K562 (cell line): ENCODE results near the gene NAP1L4. TPM values are rescaled to one million over a fixed set of nuclear protein-coding genes. Genes with fewer than 3 reads are reported as not detected.

Source experiments
- ATAC-seq: fragments of 200-7000 bp; cut with Tn5 transposase; 3 replicates; pipeline ENCODE4 v1.9.1; 2020; ENCODE audit warnings: moderate library complexity
- BruUV-seq: library from RNA; stranded (reverse); fragments of 400-500 nt; replicated peaks from 2 replicates; lab custom pipeline; 2021; lab: Mats Ljungman, UMichigan
- CTCF ChIA-PET: fragments of 300-600 bp; formaldehyde crosslinking; extraction: SDS; loops from one replicate; lab custom pipeline; 2021; ENCODE audit warnings: low intra/inter-chr PET ratio; lab: Yijun Ruan, JAX
- POLR2A ChIA-PET: fragments of 300-600, 350-650 bp; sonication (Branson Sonifier 250); formaldehyde crosslinking; extraction: SDS; loops from one replicate; lab custom pipeline; 2021; ENCODE audit warnings: antibody characterized with exemption, inconsistent platforms; lab: Yijun Ruan, JAX
- DNase-seq, 4 experiments: peaks; one replicate each; pipeline versions ENCODE4 v3.0.0 to v3.0.0-alpha.2; 2011 to 2018; ENCODE audit warnings: low spot score in 3 of 4, mixed read lengths in 3 of 4; ENCODE audit errors: extremely low read depth in 1 of 4
- FAIRE-seq: peaks from 2 replicates; lab custom pipeline; 2011; peaks lifted over from hg19 to GRCh38; lab: Jason Lieb, UNC
- H2AFZ ChIP-seq: 2 replicates; pipeline ENCODE4 v1.6.0; 2011; ENCODE audit warnings: low read depth, low read length, control low read depth, inconsistent platforms
- H3K27ac ChIP-seq: fragments of 200-600 bp; 3 replicates; pipeline ENCODE4 v1.8.0; 2011; ENCODE audit warnings: low read depth, mild to moderate bottlenecking, control low read depth, inconsistent platforms, low read length, moderate library complexity, mixed read lengths; ENCODE audit errors: extremely low read depth
- H3K27me3 ChIP-seq, 2 experiments: fragments of 300-600 bp in 1 of 2; 2 replicates in 1 of 2; 3 replicates in 1 of 2; pipeline versions ENCODE4 v1.6.0 to v1.8.0; 2011; ENCODE audit warnings: inconsistent platforms in 2 of 2, low read length in 2 of 2, mild to moderate bottlenecking in 1 of 2, mixed read lengths in 1 of 2, moderate library complexity in 1 of 2; ENCODE audit not compliant: control insufficient read depth in 2 of 2, insufficient read depth in 2 of 2
- H3K36me3 ChIP-seq: fragments of 300-600 bp; 3 replicates; pipeline ENCODE4 v1.8.0; 2011; ENCODE audit warnings: mild to moderate bottlenecking, low read length, inconsistent platforms; ENCODE audit not compliant: control insufficient read depth, insufficient read depth
- H3K4me1 ChIP-seq, 2 experiments: fragments of 200-600 bp in 1 of 2; replicated peaks in 1 of 2; 2 replicates in 1 of 2; 3 replicates in 1 of 2; pipeline versions ENCODE4 v1.5.1 to v1.8.0; 2011; ENCODE audit warnings: inconsistent platforms in 2 of 2, low read length in 2 of 2, mild to moderate bottlenecking in 1 of 2, mixed read lengths in 1 of 2, moderate library complexity in 1 of 2; ENCODE audit not compliant: control insufficient read depth in 2 of 2, insufficient read depth in 2 of 2
- H3K4me2 ChIP-seq: 2 replicates; pipeline ENCODE4 v1.6.1; 2011; ENCODE audit warnings: low read length, control low read depth, inconsistent platforms, mixed read lengths; ENCODE audit not compliant: insufficient read depth
- H3K4me3 ChIP-seq: fragments of 200-600 bp; sonication (generic), shearing (Covaris generic); 2 replicates; pipeline ENCODE4 v1.5.1; 2016; ENCODE audit warnings: control low read depth, inconsistent platforms
- H3K79me2 ChIP-seq: fragments of 200-600 bp; 3 replicates; pipeline ENCODE4 v1.8.0; 2011; ENCODE audit warnings: low read length, inconsistent platforms; ENCODE audit not compliant: control insufficient read depth, insufficient read depth
- H3K9ac ChIP-seq, 2 experiments: 2 replicates each; pipeline versions ENCODE4 v1.6.0 to v1.6.1; 2011; ENCODE audit warnings: low read depth in 2 of 2, low read length in 2 of 2, control low read depth in 1 of 2, inconsistent platforms in 1 of 2, mild to moderate bottlenecking in 1 of 2, mixed read lengths in 1 of 2; ENCODE audit not compliant: insufficient read depth in 1 of 2
- H3K9me1 ChIP-seq: one replicate; pipeline ENCODE4 v1.6.0; 2011; ENCODE audit warnings: inconsistent platforms, mild to moderate bottlenecking, low read length, moderate library complexity; ENCODE audit not compliant: control insufficient read depth, insufficient read depth
- H3K9me3 ChIP-seq: replicated peaks from 2 replicates; pipeline ENCODE4 v1.5.1; 2011; ENCODE audit warnings: low read depth, low read length, inconsistent platforms; ENCODE audit not compliant: control insufficient read depth, insufficient read depth
- H4K20me1 ChIP-seq: replicated peaks from 2 replicates; pipeline ENCODE4 v1.6.1; 2011; ENCODE audit warnings: low read length, inconsistent platforms, mixed read lengths; ENCODE audit not compliant: control insufficient read depth, insufficient read depth
- FIP1L1 ChIP-seq: fragments of 200-400 bp; formaldehyde crosslinking; IDR thresholded peaks from 2 replicates; pipeline ENCODE4 v1.6.1; 2018; ENCODE audit warnings: mild to moderate bottlenecking, low read depth, low read length; ENCODE audit not compliant: poor library complexity, severe bottlenecking
- FOSL1 ChIP-seq: fragments of 200-800 bp; sonication (Bioruptor generic); conservative IDR thresholded peaks from 2 replicates; pipeline ENCODE4 v1.6.1; 2016; ENCODE audit warnings: missing genetic modification characterization, missing compliant biosample characterization
- KLF6 ChIP-seq: fragments of 250-450 bp; sonication (Bioruptor Pico); IDR thresholded peaks from 2 replicates; pipeline ENCODE4 v1.4.0; 2020; ENCODE audit warnings: mild to moderate bottlenecking, moderate library complexity, borderline replicate concordance
- MTF1 ChIP-seq: fragments of 250-450 bp; sonication (Bioruptor Pico); IDR thresholded peaks from 2 replicates; pipeline ENCODE4 v1.9.0; 2021; ENCODE audit warnings: moderate library complexity, mild to moderate bottlenecking, inconsistent platforms, borderline replicate concordance
- NFE2 ChIP-seq: IDR thresholded peaks from 2 replicates; pipeline ENCODE4 v1.6.1; 2014; ENCODE audit warnings: antibody characterized with exemption, low read depth
- PCBP2 ChIP-seq: fragments of 200-400 bp; formaldehyde crosslinking; IDR thresholded peaks from 2 replicates; pipeline ENCODE4 v1.6.1; 2018; ENCODE audit warnings: low read length, low read depth, mild to moderate bottlenecking, moderate library complexity; ENCODE audit not compliant: poor library complexity, severe bottlenecking
- PRDM10 ChIP-seq: fragments of 450-650 bp; IDR thresholded peaks from 2 replicates; pipeline ENCODE4 v1.6.1; 2018; ENCODE audit not compliant: partially characterized antibody
- SAFB ChIP-seq: fragments of 200-400 bp; formaldehyde crosslinking; IDR thresholded peaks from 2 replicates; pipeline ENCODE4 v1.6.1; 2017; ENCODE audit warnings: low read depth, low read length, borderline replicate concordance
- SIRT6 ChIP-seq: IDR thresholded peaks from one replicate; pipeline ENCODE4 v1.6.1; 2012; ENCODE audit warnings: low read depth, mild to moderate bottlenecking, control low read depth, inconsistent platforms, low read length, moderate library complexity
- ZNF133 ChIP-seq: fragments of 250-450 bp; sonication (Bioruptor Pico); IDR thresholded peaks from 2 replicates; pipeline ENCODE4 v1.4.0; 2020; ENCODE audit warnings: mild to moderate bottlenecking
- ZSCAN29 ChIP-seq: fragments of 450-650 bp; IDR thresholded peaks from 2 replicates; pipeline ENCODE4 v1.6.1; 2017
- WGBS: fragments of 100-300 bp; shearing (Covaris generic); methylation state at CpG from one replicate; pipeline ENCODE4 v1.1.6; 2016; ENCODE audit warnings: low coverage, mixed read lengths; ENCODE audit not compliant: insufficient coverage; ENCODE audit errors: missing lambda C conversion rate; 5-methylcytosine and 5-hydroxymethylcytosine counted together
- in situ Hi-C: fragments of 300-500 bp; cut with MboI; formaldehyde crosslinking; loops from 4 replicates; pipeline ENCODE4 v1.15.0; 2018; ENCODE audit warnings: inconsistent platforms, mixed read lengths
- intact Hi-C: fragments of 100-400 bp; cut with micrococcal nuclease; formaldehyde crosslinking; loops from 2 replicates; pipeline ENCODE4 v1.14.2; 2022
- polyA plus RNA-seq, 8 experiments: library from polyadenylated mRNA; depleted of rRNA in 4 of 8; stranded (reverse) in 5 of 8; unstranded in 3 of 8; fragments of >200 nt; fragmentation: Nextera tagmentation in 2 of 8; fragmentation: Illumina TruSeq in 1 of 8; extraction: Ambion mirVana in 2 of 8; extraction: Trizol in 1 of 8; gene quantifications; 2 replicates each; pipeline versions ENCODE4 v1.2.1 to v1.2.3, GENCODE V29; 2011 to 2014; ENCODE audit warnings: inconsistent platforms in 1 of 8, missing spikeins in 1 of 8
- total RNA-seq, 7 experiments: library from RNA; depleted of rRNA in 6 of 7; stranded (reverse); fragments of >200 nt in 6 of 7; fragmentation: Illumina TruSeq in 2 of 7; extraction: Trizol in 2 of 7; gene quantifications; 2 replicates each; pipeline versions ENCODE4 v1.2.1 to v1.2.3, GENCODE V29; 2011 to 2021; ENCODE audit warnings: low replicate concordance in 1 of 7
- TF ChIP-seq, protein P1 (sequence below): fragments of 450-650 bp; formaldehyde crosslinking; IDR thresholded peaks from 2 replicates; pipeline ENCODE4 v1.4.0; 2020; ENCODE audit warnings: mild to moderate bottlenecking, mixed read lengths
- TF ChIP-seq, protein P2 (sequence below): sonication (generic); formaldehyde crosslinking; IDR thresholded peaks from 2 replicates; pipeline ENCODE4 v1.9.0; 2022; ENCODE audit warnings: mild to moderate bottlenecking, missing genetic modification reagents
- TF ChIP-seq, protein P3 (sequence below): sonication (generic); formaldehyde crosslinking; IDR thresholded peaks from 2 replicates; pipeline ENCODE4 v1.9.0; 2022; ENCODE audit warnings: mild to moderate bottlenecking, missing genetic modification reagents

The NAP1L4 gene
- total and polyA plus RNA-seq, 9 of the 15 experiments (the other 6 are each of a cell fraction or from before 2014, with no cell fraction given): 34.1 to 237 (median 179) TPM

DNA sequence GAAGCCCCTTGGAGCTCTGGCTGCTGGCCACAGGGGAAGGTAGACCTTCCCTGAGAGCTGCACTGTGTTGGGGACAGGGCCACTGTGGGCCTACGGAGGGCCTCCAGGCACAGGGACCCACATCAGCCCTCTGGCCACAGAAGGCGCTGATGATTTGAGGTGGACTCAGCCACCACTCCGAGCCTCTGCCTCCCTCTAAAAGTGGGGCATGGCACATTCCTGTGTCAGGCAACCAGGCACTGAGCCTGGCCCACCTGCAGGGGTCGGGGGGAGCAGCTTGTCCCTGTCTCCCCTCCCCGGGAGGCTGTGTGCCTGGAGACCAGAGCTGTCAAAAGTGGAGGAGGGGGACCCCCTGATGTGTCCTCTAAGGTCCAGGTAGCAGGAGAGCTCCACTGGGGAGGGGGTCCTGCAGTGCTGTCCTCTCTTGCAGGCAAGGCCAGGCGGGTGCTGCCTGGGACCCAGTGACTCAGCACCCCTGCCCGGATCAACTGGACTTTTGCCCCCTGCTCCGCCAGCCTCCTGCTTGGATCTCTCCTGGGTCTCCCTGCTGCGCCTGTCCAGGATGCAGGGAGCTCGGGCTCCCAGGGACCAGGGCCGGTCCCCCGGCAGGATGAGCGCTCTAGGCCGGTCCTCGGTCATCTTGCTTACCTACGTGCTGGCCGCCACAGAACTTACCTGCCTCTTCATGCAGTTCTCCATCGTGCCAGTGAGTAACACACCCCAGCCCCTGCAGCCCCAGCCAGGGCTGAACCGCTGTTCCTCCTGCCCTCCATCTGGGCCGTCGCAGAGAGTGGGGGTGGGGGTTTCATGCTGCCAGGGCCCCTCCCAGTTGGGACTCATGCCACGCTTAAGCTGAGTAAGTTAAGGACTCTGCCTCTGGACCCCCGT, 89.1 kb downstream of the NAP1L4 start:
- FAIRE-seq (no peak), ATAC-seq (peak; percentile 56), DNase-seq (no peak)
- peaks cover 33 to 64% of the 10 kb centered on the region in 2 experiments for H3K4me1 ChIP-seq
- in situ Hi-C loops: no loop called here
- H3K4me2 ChIP-seq: peak overlapping the region; percentile 89
- H3K79me2 ChIP-seq: 0 out of 3 replicates have a peak, but pooled peaks cover 2% of the 10 kb centered on the region
- no peaks in the 10 kb centered on the region for H3K9me1 ChIP-seq
- BruUV-seq: no TSS peak
- peak overlapping the region; percentile 88 for H2AFZ ChIP-seq
- H3K9me3 ChIP-seq: no peaks in the 10 kb centered on the region
- peak overlapping the region; percentile 74 to 92 for H3K9ac ChIP-seq
- ChIA-PET POLR2A (interaction anchor here (0.6 to 1.1 kb wide), 3 partner anchors 10 to 40 kb away, joined by 4 to 5 read pairs (median 5); partner anchors contain the start of gene PHLDA2), CTCF (no interaction called here)
- no peaks in the 10 kb centered on the region for H3K36me3 ChIP-seq
- peak overlapping the region; percentile 87 for H3K4me3 ChIP-seq
- H4K20me1 ChIP-seq: no peaks in the 10 kb centered on the region
- 67% methylated on average over 14 of the region's 23 CpGs for WGBS
- H3K27me3 ChIP-seq: no peaks in the 10 kb centered on the region
- intact Hi-C loops: no loop called here
- H3K27ac ChIP-seq: peak overlapping the region; percentile 87
- TF ChIP-seq, protein P1, sequence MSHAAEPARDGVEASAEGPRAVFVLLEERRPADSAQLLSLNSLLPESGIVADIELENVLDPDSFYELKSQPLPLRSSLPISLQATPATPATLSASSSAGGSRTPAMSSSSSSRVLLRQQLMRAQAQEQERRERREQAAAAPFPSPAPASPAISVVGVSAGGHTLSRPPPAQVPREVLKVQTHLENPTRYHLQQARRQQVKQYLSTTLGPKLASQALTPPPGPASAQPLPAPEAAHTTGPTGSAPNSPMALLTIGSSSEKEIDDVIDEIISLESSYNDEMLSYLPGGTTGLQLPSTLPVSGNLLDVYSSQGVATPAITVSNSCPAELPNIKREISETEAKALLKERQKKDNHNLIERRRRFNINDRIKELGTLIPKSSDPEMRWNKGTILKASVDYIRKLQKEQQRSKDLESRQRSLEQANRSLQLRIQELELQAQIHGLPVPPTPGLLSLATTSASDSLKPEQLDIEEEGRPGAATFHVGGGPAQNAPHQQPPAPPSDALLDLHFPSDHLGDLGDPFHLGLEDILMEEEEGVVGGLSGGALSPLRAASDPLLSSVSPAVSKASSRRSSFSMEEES: no peak
- TF ChIP-seq KLF6 (CRISPR knock-in tag): no peak
- peak; percentile 31; the same call in 1 of the 2 replicates for TF ChIP-seq NFE2
- TF ChIP-seq SAFB: no peak
- TF ChIP-seq ZSCAN29: no peak
- no peak for TF ChIP-seq MTF1 (CRISPR knock-in tag)
- TF ChIP-seq, protein P2, sequence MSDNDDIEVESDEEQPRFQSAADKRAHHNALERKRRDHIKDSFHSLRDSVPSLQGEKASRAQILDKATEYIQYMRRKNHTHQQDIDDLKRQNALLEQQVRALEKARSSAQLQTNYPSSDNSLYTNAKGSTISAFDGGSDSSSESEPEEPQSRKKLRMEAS (CRISPR knock-in tag): peak; percentile 33; the same call in 1 of the 2 replicates
- TF ChIP-seq FIP1L1: no peak
- no peak for TF ChIP-seq ZNF133
- no peak for TF ChIP-seq PCBP2
- TF ChIP-seq FOSL1 (tag): 0 out of 2 replicates have a peak, but pooled peaks have one; percentile 9
- TF ChIP-seq, protein P3, sequence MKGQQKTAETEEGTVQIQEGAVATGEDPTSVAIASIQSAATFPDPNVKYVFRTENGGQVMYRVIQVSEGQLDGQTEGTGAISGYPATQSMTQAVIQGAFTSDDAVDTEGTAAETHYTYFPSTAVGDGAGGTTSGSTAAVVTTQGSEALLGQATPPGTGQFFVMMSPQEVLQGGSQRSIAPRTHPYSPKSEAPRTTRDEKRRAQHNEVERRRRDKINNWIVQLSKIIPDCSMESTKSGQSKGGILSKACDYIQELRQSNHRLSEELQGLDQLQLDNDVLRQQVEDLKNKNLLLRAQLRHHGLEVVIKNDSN (CRISPR knock-in tag): peak; percentile 37; the same call in 1 of the 2 replicates
- peak; percentile 88 for TF ChIP-seq PRDM10
- no peak for TF ChIP-seq SIRT6
